Esophagus squamous epithelium (tissue), 5 donors: ENCODE results near the gene PAPPA. TPM values are rescaled to one million over a fixed set of nuclear protein-coding genes. Genes with fewer than 3 reads are reported as not detected.

Experiments used
- DNase-seq: peaks from one replicate; lab custom pipeline; 2025; lab: John Stamatoyannopoulos, UW
- H3K27ac ChIP-seq, 4 donors: fragments of 200-600 bp; sonication (generic); one replicate each; pipeline ENCODE4 v1.5.1; 2016 to 2019; ENCODE audit warnings: mild to moderate bottlenecking in 1 of 4
- H3K27me3 ChIP-seq, 4 donors: fragments of 200-600 bp; sonication (generic); 1 replicate in 3 of 4; 2 replicates in 1 of 4; pipeline versions ENCODE4 v1.5.1 to v1.6.0; 2017 to 2021; ENCODE audit warnings: antibody characterized with exemption in 1 of 4
- H3K36me3 ChIP-seq, 3 donors: fragments of 200-600 bp; sonication (generic); one replicate each; pipeline ENCODE4 v1.5.1; 2016 to 2019
- H3K4me1 ChIP-seq, 3 donors: fragments of 200-600 bp; sonication (generic); one replicate each; pipeline ENCODE4 v1.5.1; 2017 to 2019
- H3K4me3 ChIP-seq, 4 donors: fragments of 200-600 bp; sonication (generic); 1 replicate in 3 of 4; 2 replicates in 1 of 4; pipeline ENCODE4 v1.5.1; 2016 to 2019; ENCODE audit warnings: mild to moderate bottlenecking in 2 of 4, moderate library complexity in 1 of 4
- H3K9me3 ChIP-seq, 3 donors: fragments of 200-600 bp; sonication (generic); one replicate each; pipeline ENCODE4 v1.5.1; 2016 to 2019
- CTCF ChIP-seq, 6 experiments: fragments of 450-650 bp in 4 of 6; fragments of 200-600 bp in 2 of 6; sonication (generic) in 2 of 6; IDR thresholded peaks; one replicate each; pipeline ENCODE4 v1.5.1; 2016 to 2019; ENCODE audit warnings: antibody characterized with exemption in 6 of 6, mild to moderate bottlenecking in 4 of 6, moderate library complexity in 4 of 6
- POLR2A ChIP-seq, 4 donors: fragments of 450-650 bp; IDR thresholded peaks; one replicate each; pipeline ENCODE4 v1.6.1; 2017; ENCODE audit warnings: antibody characterized with exemption in 4 of 4, mild to moderate bottlenecking in 4 of 4, moderate library complexity in 3 of 4
- WGBS, 2 donors: methylation state at CpG; one replicate each; pipeline ENCODE4 v1.1.5; 2018; 5-methylcytosine and 5-hydroxymethylcytosine counted together
- intact Hi-C: fragments of 100-400 bp; cut with DNase I; formaldehyde crosslinking; loops from one replicate; pipeline ENCODE4 v1.15.0; 2022
- total RNA-seq, 4 donors: library from RNA; depleted of rRNA; stranded (reverse); fragments of >200 nt; gene quantifications; one replicate each; pipeline ENCODE4 v1.1.0, GENCODE V29; 2016
- donor health status: DM: yes; HTN: yes; CAD: no.

Gene PAPPA
- total RNA-seq, 4 donors from 2014 or later, result 8.3 to 13.7 (median 11.4) TPM

GRCh38 chr9:116318468-116319374, 165.1 kb downstream of the PAPPA start:
- Histone ChIP-seq H3K27ac (peak overlapping the region in 2 of 4 donors; percentile 23 to 48), H3K4me3 (no peak overlapping the region), H3K9me3 (no peaks in the 10 kb centered on the region), H3K36me3 (no peaks in the 10 kb centered on the region), H3K4me1 (peaks cover 0 to 8% (median 0%) of the 10 kb centered on the region in 3 donors), H3K27me3 (no peaks in the 10 kb centered on the region)
- WGBS, 2 donors, result 76 to 77% methylated on average over 9 to 11 of the region's 19 CpGs
- intact Hi-C loops, result no loop called here
- DNase-seq, result no peak
- TF ChIP-seq CTCF (IDR thresholded peaks at IDR 0.05) (no peak), POLR2A (IDR thresholded peaks at IDR 0.05) (no peak)

- no peaks in the 10 kb centered on the region for H3K9me3 ChIP-seq
- intact Hi-C loops, result no loop called here
- no peak for TF ChIP-seq CTCF (IDR thresholded peaks at IDR 0.05)
- TF ChIP-seq POLR2A (IDR thresholded peaks at IDR 0.05), result no peak
- WGBS, 2 donors, result 83 to 88% methylated on average over 2 to 3 of the region's 3 CpGs
- H3K27me3 ChIP-seq, result no peaks in the 10 kb centered on the region
- no peak overlapping the region for H3K4me3 ChIP-seq
- H3K4me1 ChIP-seq, result peaks cover 0 to 8% (median 0%) of the 10 kb centered on the region in 3 donors
- H3K36me3 ChIP-seq, result no peaks in the 10 kb centered on the region
- H3K27ac ChIP-seq, result peak overlapping the region in 1 of 4 donors; percentile 48
- DNase-seq, result no peak
Observed at GRCh38 chr9:116319480-116319879, 165.9 kb downstream of the PAPPA start.

GRCh38 chr9:116320290-116320689, 166.7 kb downstream of the PAPPA start:
- DNase-seq, result no peak
- WGBS, 2 donors, result 54 to 55% methylated on average over 3 of the region's 3 CpGs
- Histone ChIP-seq H3K27me3 (no peaks in the 10 kb centered on the region), H3K9me3 (no peaks in the 10 kb centered on the region), H3K27ac (no peak overlapping the region), H3K4me3 (no peak overlapping the region), H3K4me1 (peaks cover 0 to 8% (median 0%) of the 10 kb centered on the region in 3 donors), H3K36me3 (no peaks in the 10 kb centered on the region)
- intact Hi-C loops, result no loop called here
- TF ChIP-seq CTCF (IDR thresholded peaks at IDR 0.05) (no peak), POLR2A (IDR thresholded peaks at IDR 0.05) (no peak)

GRCh38 chr9:116322521-116322920, 168.9 kb downstream of the PAPPA start:
- no peak for TF ChIP-seq CTCF (IDR thresholded peaks at IDR 0.05)
- no peak for TF ChIP-seq POLR2A (IDR thresholded peaks at IDR 0.05)
- WGBS, 2 donors, result 76 to 85% methylated on average over 2 of the region's 2 CpGs
- Histone ChIP-seq H3K27me3 (no peaks in the 10 kb centered on the region), H3K27ac (no peak overlapping the region), H3K9me3 (no peaks in the 10 kb centered on the region), H3K4me1 (peaks cover 0 to 14% (median 0%) of the 10 kb centered on the region in 3 donors), H3K4me3 (no peak overlapping the region), H3K36me3 (no peaks in the 10 kb centered on the region)
- no peak for DNase-seq
- intact Hi-C loops, result no loop called here

GRCh38 chr9:116323012-116323411, 169.4 kb downstream of the PAPPA start:
- peaks cover 0 to 19% (median 0%) of the 10 kb centered on the region in 3 donors for H3K4me1 ChIP-seq
- no peak for DNase-seq
- 57 to 61% methylated on average over 6 to 11 of the region's 11 CpGs for WGBS, 2 donors
- no peaks in the 10 kb centered on the region for H3K36me3 ChIP-seq
- intact Hi-C loops, result no loop called here
- H3K9me3 ChIP-seq, result no peaks in the 10 kb centered on the region
- no peak for TF ChIP-seq POLR2A (IDR thresholded peaks at IDR 0.05)
- no peak for TF ChIP-seq CTCF (IDR thresholded peaks at IDR 0.05)
- H3K27ac ChIP-seq, result no peak overlapping the region
- no peaks in the 10 kb centered on the region for H3K27me3 ChIP-seq
- H3K4me3 ChIP-seq, result no peak overlapping the region
